OCI-LY7 (cell line): ENCODE results near the gene PPFIA2. TPM values are rescaled to one million over a fixed set of nuclear protein-coding genes. Genes with fewer than 3 reads are reported as not detected.

Source experiments
- BruUV-seq: library from RNA; stranded (reverse); fragments of 400-500 nt; replicated peaks from 2 replicates; lab custom pipeline; 2021; lab: Mats Ljungman, UMichigan
- CTCF ChIA-PET: fragments of 300-600 bp; sonication (Branson Sonifier 250); formaldehyde crosslinking; loops from one replicate; lab custom pipeline; 2022; ENCODE audit warnings: antibody characterized with exemption; ENCODE audit not compliant: unreplicated experiment; lab: Charles Lee
- POLR2A ChIA-PET: fragments of 300-600 bp; sonication (Branson Sonifier 250); formaldehyde crosslinking; loops from one replicate; lab custom pipeline; 2022; ENCODE audit warnings: antibody characterized with exemption; lab: Charles Lee
- DNase-seq: peaks from one replicate; pipeline ENCODE4 v3.0.0-alpha.2; 2015; ENCODE audit warnings: low spot score
- H2AFZ ChIP-seq: fragments of 200-600 bp; sonication (generic), shearing (Covaris generic); 2 replicates; pipeline ENCODE4 v1.6.1; 2014; ENCODE audit warnings: mild to moderate bottlenecking, antibody characterized with exemption, low read length, moderate library complexity
- H3K27ac ChIP-seq: fragments of 200-600 bp; sonication (generic); 2 replicates; pipeline ENCODE4 v1.5.1; 2014; ENCODE audit warnings: mixed run types, low read depth, mild to moderate bottlenecking, moderate library complexity, low read length, inconsistent platforms; ENCODE audit not compliant: poor library complexity, severe bottlenecking
- H3K36me3 ChIP-seq: fragments of 200-600 bp; sonication (generic); 2 replicates; pipeline ENCODE4 v1.6.1; 2014; ENCODE audit warnings: mild to moderate bottlenecking, antibody characterized with exemption, low read length, moderate library complexity, mixed read lengths; ENCODE audit not compliant: insufficient read depth
- H3K4me1 ChIP-seq: fragments of 200-600 bp; sonication (generic); 2 replicates; pipeline ENCODE4 v1.5.1; 2014; ENCODE audit warnings: mild to moderate bottlenecking, low read length; ENCODE audit not compliant: insufficient read depth, poor library complexity, severe bottlenecking
- H3K4me2 ChIP-seq: fragments of 200-600 bp; sonication (generic); 2 replicates; pipeline ENCODE4 v1.6.1; 2014; ENCODE audit warnings: mild to moderate bottlenecking, low read length
- H3K4me3 ChIP-seq: fragments of 200-600 bp; sonication (generic); 2 replicates; pipeline ENCODE4 v1.5.1; 2014; ENCODE audit warnings: mild to moderate bottlenecking, low read depth, low read length; ENCODE audit not compliant: poor library complexity, severe bottlenecking
- H3K79me2 ChIP-seq: fragments of 200-600 bp; sonication (generic); 2 replicates; pipeline ENCODE4 v1.6.1; 2016; ENCODE audit warnings: low read depth, mild to moderate bottlenecking, low read length, moderate library complexity, mixed read lengths; ENCODE audit not compliant: insufficient read depth
- H3K9me2 ChIP-seq: fragments of 200-600 bp; sonication (generic); 2 replicates; pipeline ENCODE4 v1.6.1; 2016; ENCODE audit warnings: mild to moderate bottlenecking, low read length, mixed read lengths; ENCODE audit not compliant: insufficient read depth
- H3K9me3 ChIP-seq: fragments of 200-600 bp; sonication (generic); 2 replicates; pipeline ENCODE4 v1.6.1; 2014; ENCODE audit warnings: mild to moderate bottlenecking, mixed run types, low read length, mixed read lengths
- H4K20me1 ChIP-seq: fragments of 200-600 bp; sonication (generic); 2 replicates; pipeline ENCODE4 v1.6.1; 2014; ENCODE audit warnings: mild to moderate bottlenecking, antibody characterized with exemption, low read length, moderate library complexity, mixed read lengths; ENCODE audit not compliant: insufficient read depth
- CTCF ChIP-seq: fragments of 200-600 bp; sonication (generic); conservative IDR thresholded peaks from 2 replicates; pipeline ENCODE4 v1.5.1; 2014; ENCODE audit warnings: mild to moderate bottlenecking, antibody characterized with exemption, low read length, moderate library complexity, mixed read lengths
- EZH2phosphoT487 ChIP-seq: fragments of 200-600 bp; sonication (generic); IDR thresholded peaks from 2 replicates; pipeline ENCODE4 v1.6.1; 2018; ENCODE audit warnings: low read depth, borderline replicate concordance, mild to moderate bottlenecking, mixed run types, antibody characterized with exemption, low read length, moderate library complexity, mixed read lengths
- intact Hi-C: fragments of 100-400 bp; cut with micrococcal nuclease; formaldehyde crosslinking; loops from one replicate; pipeline ENCODE4 v1.10.0; 2022; ENCODE audit not compliant: unreplicated experiment
- total RNA-seq, 2 experiments: library from RNA; depleted of rRNA in 1 of 2; stranded (reverse); fragments of >200 nt in 1 of 2; shearing (Covaris generic) in 1 of 2; gene quantifications; 2 replicates each; pipeline ENCODE4 v1.2.3, GENCODE V29; 2014 to 2022

The PPFIA2 gene
- total RNA-seq, 2 experiments from 2014 or later = not detected

- H3K9me2 ChIP-seq = no peaks in the 10 kb centered on the region
- H2AFZ ChIP-seq = no peak overlapping the region
- H4K20me1 ChIP-seq = no peaks in the 10 kb centered on the region
- H3K27ac ChIP-seq = no peak overlapping the region
- H3K36me3 ChIP-seq = no peaks in the 10 kb centered on the region
- no peaks in the 10 kb centered on the region for H3K79me2 ChIP-seq
- intact Hi-C loops = no loop called here
- H3K4me3 ChIP-seq = no peak overlapping the region
- H3K4me1 ChIP-seq = no peaks in the 10 kb centered on the region
- no TSS peak for BruUV-seq
- no peaks in the 10 kb centered on the region for H3K9me3 ChIP-seq
- POLR2A ChIA-PET = no interaction called here
- CTCF ChIA-PET = no interaction called here
- TF ChIP-seq CTCF = no peak
- no peak for TF ChIP-seq EZH2phosphoT487
- no peak for DNase-seq
- no peak overlapping the region for H3K4me2 ChIP-seq
Measured at GRCh38 chr12:81365284-81365683, 393.9 kb downstream of the PPFIA2 start.

- no peak overlapping the region for H3K4me3 ChIP-seq
- no peaks in the 10 kb centered on the region for H3K36me3 ChIP-seq
- H3K27ac ChIP-seq = no peak overlapping the region
- ChIA-PET CTCF (no interaction called here), POLR2A (no interaction called here)
- intact Hi-C loops = no loop called here
- H2AFZ ChIP-seq = no peak overlapping the region
- no TSS peak for BruUV-seq
- no peaks in the 10 kb centered on the region for H3K4me1 ChIP-seq
- DNase-seq = no peak
- no peak for TF ChIP-seq EZH2phosphoT487
- TF ChIP-seq CTCF = no peak
- H3K9me2 ChIP-seq = no peaks in the 10 kb centered on the region
- H3K9me3 ChIP-seq = no peaks in the 10 kb centered on the region
- no peaks in the 10 kb centered on the region for H3K79me2 ChIP-seq
- no peak overlapping the region for H3K4me2 ChIP-seq
- H4K20me1 ChIP-seq = no peaks in the 10 kb centered on the region
Measured at GRCh38 chr12:81360916-81361315, 398.2 kb downstream of the PPFIA2 start.

DNA sequence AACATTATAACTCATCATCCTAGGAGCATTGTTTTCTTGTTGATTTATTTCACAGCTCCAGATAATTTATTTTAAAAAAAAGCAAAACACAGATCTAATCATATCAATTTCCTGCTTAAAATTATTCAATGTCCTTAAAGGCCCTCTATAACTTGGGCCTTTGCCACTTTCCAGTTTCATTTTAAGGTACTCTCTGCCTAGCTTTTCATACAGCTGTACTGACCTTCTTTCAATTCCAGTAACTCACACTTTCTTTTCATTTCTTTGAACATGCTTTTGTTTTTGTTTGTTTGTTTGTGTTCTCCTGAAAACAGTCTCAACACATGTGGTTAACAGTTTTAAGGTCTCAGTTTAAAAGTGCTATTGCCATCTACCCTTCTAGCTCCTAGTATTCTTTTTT is 399.4 kb downstream of the PPFIA2 start:
- Histone ChIP-seq H3K36me3 (no peaks in the 10 kb centered on the region), H3K27ac (no peak overlapping the region), H3K9me3 (no peaks in the 10 kb centered on the region), H4K20me1 (no peaks in the 10 kb centered on the region), H3K4me3 (no peak overlapping the region), H2AFZ (no peak overlapping the region), H3K4me2 (no peak overlapping the region), H3K79me2 (no peaks in the 10 kb centered on the region), H3K4me1 (no peaks in the 10 kb centered on the region), H3K9me2 (no peaks in the 10 kb centered on the region)
- POLR2A ChIA-PET = no interaction called here
- no TSS peak for BruUV-seq
- no peak for DNase-seq
- intact Hi-C loops = no loop called here
- CTCF ChIA-PET = no interaction called here
- TF ChIP-seq CTCF = no peak
- TF ChIP-seq EZH2phosphoT487 = no peak
